Measurements from ENCODE around the gene KCNMA1. TPM values are rescaled to one million over a fixed set of nuclear protein-coding genes. Genes with fewer than 3 reads are reported as not detected.

KCNMA1 gene
- total and polyA plus RNA-seq, 10 of the 15 experiments (the other 5 are each of a cell fraction or from before 2014, with no cell fraction given) = 8.5 to 77.0 (median 21.3) TPM

DNA sequence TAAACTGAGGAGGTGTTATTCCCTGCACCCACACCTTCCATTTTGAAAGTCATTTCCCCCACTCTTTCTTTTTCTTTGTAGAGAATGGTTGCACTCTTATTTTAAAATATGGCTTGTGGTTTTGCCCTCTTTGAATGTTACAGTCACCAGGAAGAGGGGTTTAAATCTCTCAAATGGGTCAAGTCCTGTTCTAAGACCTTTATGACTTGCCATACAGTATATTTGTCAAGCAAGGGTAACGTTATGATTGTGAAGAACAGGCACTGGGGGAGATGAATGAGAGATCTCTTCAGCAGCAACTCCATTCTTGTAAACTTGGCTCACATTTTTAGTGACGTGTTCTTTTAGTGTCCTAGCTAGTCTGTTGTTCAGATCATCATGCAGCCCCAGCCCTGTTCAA is 634.7 kb downstream of the KCNMA1 start:
- in situ Hi-C loops (cut with MboI) = no loop called here
- Histone ChIP-seq H3K36me3 (ENCODE audit: control insufficient read depth in 2 of 2, insufficient read depth in 2 of 2, low read length in 1 of 2) (no peaks in the 10 kb centered on the region), H2AFZ (ENCODE audit: control insufficient read depth, low read depth, low read length) (no peak overlapping the region), H3K27me3 (replicated peaks in 1 of 2; ENCODE audit: control insufficient read depth in 2 of 2, insufficient read depth in 2 of 2, low read length in 1 of 2) (no peaks in the 10 kb centered on the region), H4K20me1 (ENCODE audit: control insufficient read depth, insufficient read depth) (no peaks in the 10 kb centered on the region), H3K9ac (ENCODE audit: control insufficient read depth, insufficient read depth, low read length) (no peak overlapping the region), H3K4me2 (ENCODE audit: control insufficient read depth, insufficient read depth) (no peak overlapping the region), H3K4me1 (ENCODE audit: control insufficient read depth, insufficient read depth, low read length) (no peaks in the 10 kb centered on the region), H3K27ac (ENCODE audit: control insufficient read depth, insufficient read depth) (no peak overlapping the region), H3K79me2 (ENCODE audit: control insufficient read depth, insufficient read depth, low read length) (no peaks in the 10 kb centered on the region), H3K9me3 (replicated peaks; ENCODE audit: control insufficient read depth, insufficient read depth, low read length) (no peaks in the 10 kb centered on the region), H3K4me3 (no peak overlapping the region)
- FAIRE-seq (no peak), DNase-seq (ENCODE audit: low read depth, low spot score) (no peak), ATAC-seq (no peak)
- CTCF ChIA-PET = no interaction called here
- POLR2A ChIA-PET = interaction anchor here (0.5 kb wide), 1 partner anchor 659 kb away, joined by 3 read pairs; no protein-coding TSS in a partner anchor
- TF ChIP-seq TCF12 (IDR thresholded peaks at IDR 0.05; ENCODE audit: low read depth, low read length) = no peak
- TF ChIP-seq KDM1A (IDR thresholded peaks at IDR 0.05; ENCODE audit: borderline replicate concordance) = no peak
- no peak for TF ChIP-seq MTA3 (IDR thresholded peaks at IDR 0.05; ENCODE audit: borderline replicate concordance, low read length)
- no peak for TF ChIP-seq CBFB (IDR thresholded peaks at IDR 0.05; ENCODE audit: low read depth)
- TF ChIP-seq, protein P1, sequence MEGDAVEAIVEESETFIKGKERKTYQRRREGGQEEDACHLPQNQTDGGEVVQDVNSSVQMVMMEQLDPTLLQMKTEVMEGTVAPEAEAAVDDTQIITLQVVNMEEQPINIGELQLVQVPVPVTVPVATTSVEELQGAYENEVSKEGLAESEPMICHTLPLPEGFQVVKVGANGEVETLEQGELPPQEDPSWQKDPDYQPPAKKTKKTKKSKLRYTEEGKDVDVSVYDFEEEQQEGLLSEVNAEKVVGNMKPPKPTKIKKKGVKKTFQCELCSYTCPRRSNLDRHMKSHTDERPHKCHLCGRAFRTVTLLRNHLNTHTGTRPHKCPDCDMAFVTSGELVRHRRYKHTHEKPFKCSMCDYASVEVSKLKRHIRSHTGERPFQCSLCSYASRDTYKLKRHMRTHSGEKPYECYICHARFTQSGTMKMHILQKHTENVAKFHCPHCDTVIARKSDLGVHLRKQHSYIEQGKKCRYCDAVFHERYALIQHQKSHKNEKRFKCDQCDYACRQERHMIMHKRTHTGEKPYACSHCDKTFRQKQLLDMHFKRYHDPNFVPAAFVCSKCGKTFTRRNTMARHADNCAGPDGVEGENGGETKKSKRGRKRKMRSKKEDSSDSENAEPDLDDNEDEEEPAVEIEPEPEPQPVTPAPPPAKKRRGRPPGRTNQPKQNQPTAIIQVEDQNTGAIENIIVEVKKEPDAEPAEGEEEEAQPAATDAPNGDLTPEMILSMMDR (IDR thresholded peaks at IDR 0.05 in 2 of 3, conservative IDR thresholded peaks at IDR 0.05 in 1 of 3; ENCODE audit: control insufficient read depth in 2 of 3, extremely low read depth in 1 of 3, insufficient read depth in 1 of 3, low read depth in 3 of 3, low read length in 3 of 3) = no peak
- no peak for TF ChIP-seq MEF2B (IDR thresholded peaks at IDR 0.05; ENCODE audit: partially characterized antibody, poor library complexity, severe bottlenecking)
- no peak for TF ChIP-seq POLR2AphosphoS5 (IDR thresholded peaks at IDR 0.05; ENCODE audit: low read length)
- no peak for TF ChIP-seq SIN3A (IDR thresholded peaks at IDR 0.05; ENCODE audit: low read depth, low read length)
- TF ChIP-seq POU2F2 (IDR thresholded peaks at IDR 0.05; ENCODE audit: borderline replicate concordance, low read depth, low read length) = no peak
- TF ChIP-seq MTA2 (IDR thresholded peaks at IDR 0.05; ENCODE audit: low read depth) = no peak
- no peak for TF ChIP-seq IRF3 (IDR thresholded peaks at IDR 0.05)
- TF ChIP-seq NR2C1 (IDR thresholded peaks at IDR 0.05) = no peak
- no peak for TF ChIP-seq YY1 (IDR thresholded peaks at IDR 0.05; ENCODE audit: low read depth, low read length)
- TF ChIP-seq EZH2 (IDR thresholded peaks at IDR 0.05; ENCODE audit: borderline replicate concordance, control insufficient read depth, low read depth, low read length) = no peak
- no peak for TF ChIP-seq SREBF1 (IDR thresholded peaks at IDR 0.05; ENCODE audit: low read length)
- TF ChIP-seq E4F1 (IDR thresholded peaks at IDR 0.05; ENCODE audit: borderline replicate concordance, partially characterized antibody) = no peak
- TF ChIP-seq ZNF217 (IDR thresholded peaks at IDR 0.05) = no peak
- RAD21 ChIA-PET (ENCODE audit: unreplicated experiment) = no interaction called here
- intact Hi-C loops (cut with micrococcal nuclease; ENCODE audit: unreplicated experiment) = no loop called here
- SMC1A ChIA-PET (ENCODE audit: uncharacterized antibody, unreplicated experiment) = interaction anchor here (1.3 to 3.1 kb wide), 2 partner anchors 11 to 16 kb away, joined by 3 to 9 read pairs; no protein-coding TSS in a partner anchor
- no TSS peak for BruUV-seq (replicated peaks)
- 0% methylated on average over 2 of the region's 2 CpGs for WGBS (ENCODE audit: insufficient coverage, insufficient replicate concordance, low lambda C conversion rate, missing lambda C conversion rate)
